Measurements from ENCODE around the gene KCNH6. TPM values are rescaled to one million over a fixed set of nuclear protein-coding genes. Genes with fewer than 3 reads are reported as not detected.

The KCNH6 gene
- total RNA-seq, 1 experiment from 2014 or later = 1.6 TPM

DNA sequence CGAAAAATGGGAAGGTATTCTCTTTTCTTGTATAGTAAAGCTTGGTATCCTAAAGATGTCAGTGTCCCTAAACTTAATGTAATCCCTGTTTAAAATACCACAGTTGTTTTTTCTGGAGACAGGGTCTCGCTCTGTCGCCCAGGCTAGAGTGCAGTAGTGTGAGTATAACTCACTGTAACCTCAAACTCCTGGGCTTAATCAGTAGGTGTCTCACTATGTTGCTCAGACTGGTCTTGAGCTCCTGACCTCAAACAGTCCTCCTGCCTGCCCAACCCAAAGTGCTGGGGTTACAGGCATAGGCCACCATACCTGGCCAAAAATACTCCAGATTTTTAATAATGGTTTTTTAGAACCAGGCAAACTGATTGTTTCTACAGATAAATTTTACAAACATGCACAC lies 35.3 kb downstream of the KCNH6 start:
- H3K4me1 Mint-ChIP-seq = peaks cover 0 to under 1% of the 10 kb centered on the region in 2 experiments; a peak in 1 of 4 replicates
- no CpG with 5 or more reads among the region's 3 CpGs for WGBS (ENCODE audit: extremely low coverage, insufficient read length, low lambda C conversion rate)

More for the DNA sequence above, 35.3 kb downstream of the KCNH6 start:
- Histone ChIP-seq H3K4me1 (ENCODE audit: insufficient read depth, low read length) (no peaks in the 10 kb centered on the region), H2BK5ac (ENCODE audit: insufficient read length, low read length) (no peak overlapping the region), H3K14ac (ENCODE audit: insufficient read depth, low read length) (no peak overlapping the region), H3K27me3 (ENCODE audit: insufficient read depth, low read length) (no peaks in the 10 kb centered on the region), H2BK120ac (ENCODE audit: low read depth, low read length, poor library complexity, severe bottlenecking) (no peak overlapping the region), H2AK5ac (ENCODE audit: insufficient read length, low read length) (no peak overlapping the region), H3K18ac (ENCODE audit: insufficient read length, low read depth, low read length) (no peak overlapping the region), H3K56ac (ENCODE audit: insufficient read length, low read depth, low read length) (no peak overlapping the region), H3K79me2 (ENCODE audit: insufficient read depth, low read length) (peaks cover 22% of the 10 kb centered on the region), H2BK12ac (ENCODE audit: insufficient read length, low read depth, low read length) (no peak overlapping the region), H4K20me1 (ENCODE audit: control insufficient read depth, insufficient read depth, insufficient read length) (no peaks in the 10 kb centered on the region), H4K5ac (ENCODE audit: insufficient read length, low read depth, low read length) (no peak overlapping the region), H3K4ac (ENCODE audit: low read depth, low read length) (no peak overlapping the region), H4K91ac (ENCODE audit: insufficient read length, low read depth, low read length) (no peak overlapping the region), H3K23me2 (ENCODE audit: insufficient read length, low read depth, low read length, poor library complexity, severe bottlenecking) (no peaks in the 10 kb centered on the region), H3K23ac (ENCODE audit: insufficient read length, low read depth, low read length) (no peak overlapping the region), H3T11ph (ENCODE audit: low read length) (no peak overlapping the region), H2BK15ac (ENCODE audit: low read depth, low read length) (no peak overlapping the region), H3K9me3 (ENCODE audit: control insufficient read depth, low read depth, low read length) (no peaks in the 10 kb centered on the region), H2BK20ac (ENCODE audit: low read depth, low read length, poor library complexity, severe bottlenecking) (no peak overlapping the region), H2AFZ (ENCODE audit: low read length) (no peak overlapping the region), H3K79me1 (ENCODE audit: insufficient read depth, low read depth, low read length, poor library complexity, severe bottlenecking) (peaks cover 4% of the 10 kb centered on the region), H4K8ac (replicated peaks; ENCODE audit: insufficient read length, low read depth, low read length) (no peak overlapping the region), H3K27ac (ENCODE audit: insufficient read length, low read depth, low read length) (no peak overlapping the region), H3K4me2 (ENCODE audit: insufficient read depth, insufficient read length, low read length) (no peak overlapping the region), H3K9ac (ENCODE audit: extremely low read depth, insufficient read length, low read length) (no peak overlapping the region)
- TF ChIP-seq, protein P1, sequence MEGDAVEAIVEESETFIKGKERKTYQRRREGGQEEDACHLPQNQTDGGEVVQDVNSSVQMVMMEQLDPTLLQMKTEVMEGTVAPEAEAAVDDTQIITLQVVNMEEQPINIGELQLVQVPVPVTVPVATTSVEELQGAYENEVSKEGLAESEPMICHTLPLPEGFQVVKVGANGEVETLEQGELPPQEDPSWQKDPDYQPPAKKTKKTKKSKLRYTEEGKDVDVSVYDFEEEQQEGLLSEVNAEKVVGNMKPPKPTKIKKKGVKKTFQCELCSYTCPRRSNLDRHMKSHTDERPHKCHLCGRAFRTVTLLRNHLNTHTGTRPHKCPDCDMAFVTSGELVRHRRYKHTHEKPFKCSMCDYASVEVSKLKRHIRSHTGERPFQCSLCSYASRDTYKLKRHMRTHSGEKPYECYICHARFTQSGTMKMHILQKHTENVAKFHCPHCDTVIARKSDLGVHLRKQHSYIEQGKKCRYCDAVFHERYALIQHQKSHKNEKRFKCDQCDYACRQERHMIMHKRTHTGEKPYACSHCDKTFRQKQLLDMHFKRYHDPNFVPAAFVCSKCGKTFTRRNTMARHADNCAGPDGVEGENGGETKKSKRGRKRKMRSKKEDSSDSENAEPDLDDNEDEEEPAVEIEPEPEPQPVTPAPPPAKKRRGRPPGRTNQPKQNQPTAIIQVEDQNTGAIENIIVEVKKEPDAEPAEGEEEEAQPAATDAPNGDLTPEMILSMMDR (conservative IDR thresholded peaks at IDR 0.05) = no peak
- H3K27ac Mint-ChIP-seq = no peak overlapping the region
- no peaks in the 10 kb centered on the region for H3K27me3 Mint-ChIP-seq (ENCODE audit: low read depth)
- no peak for DNase-seq
- no peak overlapping the region for H3K4me3 Mint-ChIP-seq
- H3K9me3 Mint-ChIP-seq = peaks cover 0 to 7% of the 10 kb centered on the region in 2 experiments; a peak in 1 of 5 replicates
- H3K36me3 Mint-ChIP-seq (ENCODE audit: insufficient read depth in 1 of 3, low read depth in 3 of 3) = peaks cover 5 to 16% (median 8%) of the 10 kb centered on the region in 3 experiments; a peak in 6 of 7 replicates

All from H9 (cell line).